MM.1S (cell line): ENCODE data around the gene GSG1L.

ENCODE experiments used
- EZH2 ChIP-seq: fragments of 300-600 bp; sonication (generic); optimal IDR thresholded peaks from 2 replicates; pipeline ENCODE3; 2017; ENCODE audit warnings: low read depth, mild to moderate bottlenecking, antibody characterized with exemption, low read length, mixed read lengths
- EZH2phosphoT487 ChIP-seq: fragments of 300-600 bp; sonication (generic); IDR thresholded peaks from 2 replicates; pipeline ENCODE4 v1.6.1; 2018; ENCODE audit warnings: antibody characterized with exemption, low read length
- TF ChIP-seq, protein P1 (sequence below): fragments of 300-600 bp; sonication (generic); IDR thresholded peaks from 2 replicates; pipeline ENCODE4 v1.5.1; 2016; ENCODE audit warnings: antibody characterized with exemption, low read length, mixed read lengths

DNA sequence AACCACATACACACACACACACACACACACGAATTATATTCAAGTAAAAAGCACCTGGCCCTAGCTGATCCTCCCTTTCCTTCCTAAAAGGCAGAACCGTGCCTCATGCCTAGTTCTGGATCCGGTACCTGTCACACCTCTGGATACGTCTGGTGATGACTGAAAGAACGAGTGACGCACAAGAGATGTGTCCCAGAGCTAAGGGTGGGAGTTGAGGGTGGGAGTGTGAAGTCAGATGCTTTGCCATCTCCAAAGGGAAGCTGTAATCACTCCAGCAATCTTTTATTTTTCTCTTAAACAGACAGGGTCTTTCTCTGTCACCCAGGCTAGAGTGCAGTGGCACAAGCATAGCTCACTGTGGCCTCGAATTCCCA lies 26.5 kb upstream of the GSG1L start:
- TF ChIP-seq, protein P1, sequence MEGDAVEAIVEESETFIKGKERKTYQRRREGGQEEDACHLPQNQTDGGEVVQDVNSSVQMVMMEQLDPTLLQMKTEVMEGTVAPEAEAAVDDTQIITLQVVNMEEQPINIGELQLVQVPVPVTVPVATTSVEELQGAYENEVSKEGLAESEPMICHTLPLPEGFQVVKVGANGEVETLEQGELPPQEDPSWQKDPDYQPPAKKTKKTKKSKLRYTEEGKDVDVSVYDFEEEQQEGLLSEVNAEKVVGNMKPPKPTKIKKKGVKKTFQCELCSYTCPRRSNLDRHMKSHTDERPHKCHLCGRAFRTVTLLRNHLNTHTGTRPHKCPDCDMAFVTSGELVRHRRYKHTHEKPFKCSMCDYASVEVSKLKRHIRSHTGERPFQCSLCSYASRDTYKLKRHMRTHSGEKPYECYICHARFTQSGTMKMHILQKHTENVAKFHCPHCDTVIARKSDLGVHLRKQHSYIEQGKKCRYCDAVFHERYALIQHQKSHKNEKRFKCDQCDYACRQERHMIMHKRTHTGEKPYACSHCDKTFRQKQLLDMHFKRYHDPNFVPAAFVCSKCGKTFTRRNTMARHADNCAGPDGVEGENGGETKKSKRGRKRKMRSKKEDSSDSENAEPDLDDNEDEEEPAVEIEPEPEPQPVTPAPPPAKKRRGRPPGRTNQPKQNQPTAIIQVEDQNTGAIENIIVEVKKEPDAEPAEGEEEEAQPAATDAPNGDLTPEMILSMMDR = no peak
- TF ChIP-seq EZH2phosphoT487 = no peak
- no peak for TF ChIP-seq EZH2
